Neural cell (in vitro differentiated cells): ENCODE results near the gene ELP4. TPM values are rescaled to one million over a fixed set of nuclear protein-coding genes. Genes with fewer than 3 reads are reported as not detected.

ENCODE experiments used
- H2AFZ ChIP-seq: fragments of 200-600, 300-800 bp; sonication (generic), shearing (Covaris generic); 2 replicates; pipeline ENCODE4 v1.6.0; 2014; ENCODE audit warnings: low read depth, mild to moderate bottlenecking, antibody characterized with exemption, low read length, moderate library complexity
- H3F3A ChIP-seq: fragments of 200-600 bp; shearing (Covaris generic); 2 replicates; pipeline ENCODE4 v1.6.1; 2016; ENCODE audit warnings: mild to moderate bottlenecking, moderate library complexity, mixed read lengths, antibody characterized with exemption, low read length; ENCODE audit not compliant: insufficient read depth, poor library complexity, severe bottlenecking
- H3K27ac ChIP-seq: fragments of 200-600, 300-800 bp; sonication (generic), shearing (Covaris generic); 2 replicates; pipeline ENCODE4 v1.5.1; 2014; ENCODE audit warnings: mild to moderate bottlenecking, low read length, moderate library complexity
- H3K27me3 ChIP-seq: fragments of 300-800, 200-600 bp; sonication (generic), shearing (Covaris generic); 2 replicates; pipeline ENCODE4 v1.6.0; 2014; ENCODE audit warnings: mild to moderate bottlenecking, low read depth, low read length, moderate library complexity; ENCODE audit not compliant: insufficient read depth
- H3K36me3 ChIP-seq: fragments of 300-800, 200-600 bp; sonication (generic), shearing (Covaris generic); 2 replicates; pipeline ENCODE4 v1.5.1; 2014; ENCODE audit warnings: mild to moderate bottlenecking, antibody characterized with exemption, low read length, moderate library complexity; ENCODE audit not compliant: insufficient read depth
- H3K4me2 ChIP-seq: fragments of 300-800, 200-600 bp; sonication (generic), shearing (Covaris generic); 2 replicates; pipeline ENCODE4 v1.6.0; 2014; ENCODE audit warnings: mild to moderate bottlenecking, low read length
- H3K4me3 ChIP-seq: fragments of 300-800, 200-600 bp; sonication (generic), shearing (Covaris generic); 2 replicates; pipeline ENCODE4 v1.5.1; 2014; ENCODE audit warnings: mild to moderate bottlenecking, low read length, moderate library complexity
- H3K79me2 ChIP-seq: fragments of 200-600 bp; shearing (Covaris generic); replicated peaks from 2 replicates; pipeline ENCODE4 v1.6.0; 2014; ENCODE audit warnings: mild to moderate bottlenecking, low read length, moderate library complexity; ENCODE audit not compliant: insufficient read depth
- H3K9ac ChIP-seq: fragments of 300-800, 200-600 bp; sonication (generic), shearing (Covaris generic); 2 replicates; pipeline ENCODE4 v1.6.1; 2016; ENCODE audit warnings: mild to moderate bottlenecking, low read length, mixed read lengths
- H3K9me2 ChIP-seq: fragments of 200-600 bp; shearing (Covaris generic); 2 replicates; pipeline ENCODE4 v1.6.1; 2016; ENCODE audit warnings: mild to moderate bottlenecking, low read length, mixed read lengths; ENCODE audit not compliant: insufficient read depth
- H3K9me3 ChIP-seq: fragments of 200-600, 300-800 bp; sonication (generic), shearing (Covaris generic); 2 replicates; pipeline ENCODE4 v1.6.1; 2016; ENCODE audit warnings: mild to moderate bottlenecking, mixed run types, low read length, moderate library complexity, mixed read lengths
- H4K20me1 ChIP-seq: fragments of 200-600 bp; shearing (Covaris generic); 2 replicates; pipeline ENCODE4 v1.6.1; 2016; ENCODE audit warnings: mild to moderate bottlenecking, mixed run types; ENCODE audit not compliant: insufficient read depth
- EP300 ChIP-seq: fragments of 450-650 bp; conservative IDR thresholded peaks from 2 replicates; pipeline ENCODE4 v1.6.1; 2014; ENCODE audit warnings: antibody characterized with exemption, mild to moderate bottlenecking, moderate library complexity; ENCODE audit not compliant: poor library complexity, severe bottlenecking
- EZH2 ChIP-seq: fragments of 200-600, 300-800 bp; shearing (Covaris generic), sonication (generic); IDR thresholded peaks from 2 replicates; pipeline ENCODE4 v1.6.1; 2014; ENCODE audit warnings: antibody characterized with exemption, low read length, borderline replicate concordance, mild to moderate bottlenecking; ENCODE audit not compliant: insufficient read depth, poor library complexity, severe bottlenecking
- MXI1 ChIP-seq: fragments of 450-650 bp; conservative IDR thresholded peaks from 2 replicates; pipeline ENCODE4 v1.6.1; 2014; ENCODE audit warnings: antibody characterized with exemption, mild to moderate bottlenecking; ENCODE audit not compliant: poor library complexity, severe bottlenecking
- POLR2AphosphoS5 ChIP-seq: IDR thresholded peaks from 2 replicates; pipeline ENCODE4 v1.6.1; 2012
- RAD21 ChIP-seq: fragments of 450-650 bp; conservative IDR thresholded peaks from 2 replicates; pipeline ENCODE4 v1.6.1; 2014; ENCODE audit warnings: antibody characterized with exemption, mild to moderate bottlenecking, moderate library complexity
- SMC3 ChIP-seq: fragments of 450-650 bp; conservative IDR thresholded peaks from 2 replicates; pipeline ENCODE4 v1.6.1; 2014; ENCODE audit warnings: antibody characterized with exemption, mild to moderate bottlenecking, moderate library complexity; ENCODE audit not compliant: poor library complexity
- TAF1 ChIP-seq: IDR thresholded peaks from 2 replicates; pipeline ENCODE4 v1.6.1; 2012; ENCODE audit warnings: low read depth
- polyA plus RNA-seq: library from polyadenylated mRNA; depleted of rRNA; stranded (reverse); fragments of >200 nt; gene quantifications from 2 replicates; pipeline ENCODE4 v1.2.3, GENCODE V29; 2014
- TF ChIP-seq, protein P1 (sequence below): fragments of 450-650 bp; IDR thresholded peaks from 2 replicates; pipeline ENCODE4 v1.5.1; 2014; ENCODE audit warnings: antibody characterized with exemption, mild to moderate bottlenecking, moderate library complexity; ENCODE audit not compliant: poor library complexity, severe bottlenecking
- TF ChIP-seq, protein P2 (sequence below): IDR thresholded peaks from 2 replicates; pipeline ENCODE4 v1.6.1; 2012; ENCODE audit warnings: borderline replicate concordance

ELP4 gene
- polyA plus RNA-seq, 1 donor from 2014 or later: 30.4 TPM

- Histone ChIP-seq H2AFZ (no peak overlapping the region), H3K36me3 (no peaks in the 10 kb centered on the region), H3K27ac (no peak overlapping the region), H3K9ac (no peak overlapping the region), H3K27me3 (no peaks in the 10 kb centered on the region), H3K79me2 (no peaks in the 10 kb centered on the region), H3F3A (peaks cover 3% of the 10 kb centered on the region), H3K4me3 (no peak overlapping the region), H4K20me1 (no peaks in the 10 kb centered on the region), H3K9me2 (no peaks in the 10 kb centered on the region), H3K4me2 (no peak overlapping the region), H3K9me3 (no peaks in the 10 kb centered on the region)
- TF ChIP-seq EP300: no peak
- TF ChIP-seq, protein P1, sequence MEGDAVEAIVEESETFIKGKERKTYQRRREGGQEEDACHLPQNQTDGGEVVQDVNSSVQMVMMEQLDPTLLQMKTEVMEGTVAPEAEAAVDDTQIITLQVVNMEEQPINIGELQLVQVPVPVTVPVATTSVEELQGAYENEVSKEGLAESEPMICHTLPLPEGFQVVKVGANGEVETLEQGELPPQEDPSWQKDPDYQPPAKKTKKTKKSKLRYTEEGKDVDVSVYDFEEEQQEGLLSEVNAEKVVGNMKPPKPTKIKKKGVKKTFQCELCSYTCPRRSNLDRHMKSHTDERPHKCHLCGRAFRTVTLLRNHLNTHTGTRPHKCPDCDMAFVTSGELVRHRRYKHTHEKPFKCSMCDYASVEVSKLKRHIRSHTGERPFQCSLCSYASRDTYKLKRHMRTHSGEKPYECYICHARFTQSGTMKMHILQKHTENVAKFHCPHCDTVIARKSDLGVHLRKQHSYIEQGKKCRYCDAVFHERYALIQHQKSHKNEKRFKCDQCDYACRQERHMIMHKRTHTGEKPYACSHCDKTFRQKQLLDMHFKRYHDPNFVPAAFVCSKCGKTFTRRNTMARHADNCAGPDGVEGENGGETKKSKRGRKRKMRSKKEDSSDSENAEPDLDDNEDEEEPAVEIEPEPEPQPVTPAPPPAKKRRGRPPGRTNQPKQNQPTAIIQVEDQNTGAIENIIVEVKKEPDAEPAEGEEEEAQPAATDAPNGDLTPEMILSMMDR: no peak
- TF ChIP-seq, protein P2, sequence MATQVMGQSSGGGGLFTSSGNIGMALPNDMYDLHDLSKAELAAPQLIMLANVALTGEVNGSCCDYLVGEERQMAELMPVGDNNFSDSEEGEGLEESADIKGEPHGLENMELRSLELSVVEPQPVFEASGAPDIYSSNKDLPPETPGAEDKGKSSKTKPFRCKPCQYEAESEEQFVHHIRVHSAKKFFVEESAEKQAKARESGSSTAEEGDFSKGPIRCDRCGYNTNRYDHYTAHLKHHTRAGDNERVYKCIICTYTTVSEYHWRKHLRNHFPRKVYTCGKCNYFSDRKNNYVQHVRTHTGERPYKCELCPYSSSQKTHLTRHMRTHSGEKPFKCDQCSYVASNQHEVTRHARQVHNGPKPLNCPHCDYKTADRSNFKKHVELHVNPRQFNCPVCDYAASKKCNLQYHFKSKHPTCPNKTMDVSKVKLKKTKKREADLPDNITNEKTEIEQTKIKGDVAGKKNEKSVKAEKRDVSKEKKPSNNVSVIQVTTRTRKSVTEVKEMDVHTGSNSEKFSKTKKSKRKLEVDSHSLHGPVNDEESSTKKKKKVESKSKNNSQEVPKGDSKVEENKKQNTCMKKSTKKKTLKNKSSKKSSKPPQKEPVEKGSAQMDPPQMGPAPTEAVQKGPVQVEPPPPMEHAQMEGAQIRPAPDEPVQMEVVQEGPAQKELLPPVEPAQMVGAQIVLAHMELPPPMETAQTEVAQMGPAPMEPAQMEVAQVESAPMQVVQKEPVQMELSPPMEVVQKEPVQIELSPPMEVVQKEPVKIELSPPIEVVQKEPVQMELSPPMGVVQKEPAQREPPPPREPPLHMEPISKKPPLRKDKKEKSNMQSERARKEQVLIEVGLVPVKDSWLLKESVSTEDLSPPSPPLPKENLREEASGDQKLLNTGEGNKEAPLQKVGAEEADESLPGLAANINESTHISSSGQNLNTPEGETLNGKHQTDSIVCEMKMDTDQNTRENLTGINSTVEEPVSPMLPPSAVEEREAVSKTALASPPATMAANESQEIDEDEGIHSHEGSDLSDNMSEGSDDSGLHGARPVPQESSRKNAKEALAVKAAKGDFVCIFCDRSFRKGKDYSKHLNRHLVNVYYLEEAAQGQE: no peak
- TF ChIP-seq SMC3: no peak
- TF ChIP-seq EZH2: no peak
- no peak for TF ChIP-seq POLR2AphosphoS5
- TF ChIP-seq TAF1: no peak
- no peak for TF ChIP-seq MXI1
- no peak for TF ChIP-seq RAD21
These were observed 143.0 kb downstream of the ELP4 start for GRCh38 chr11:31652528-31652927.

GRCh38 chr11:31655483-31655882, 145.9 kb downstream of the ELP4 start:
- Histone ChIP-seq H3K4me2 (no peak overlapping the region), H3F3A (peaks cover 3% of the 10 kb centered on the region), H3K36me3 (no peaks in the 10 kb centered on the region), H3K27ac (no peak overlapping the region), H3K79me2 (no peaks in the 10 kb centered on the region), H3K9me2 (no peaks in the 10 kb centered on the region), H3K4me3 (no peak overlapping the region), H3K9me3 (no peaks in the 10 kb centered on the region), H2AFZ (no peak overlapping the region), H3K27me3 (no peaks in the 10 kb centered on the region), H3K9ac (no peak overlapping the region), H4K20me1 (no peaks in the 10 kb centered on the region)
- TF ChIP-seq, protein P1: no peak
- TF ChIP-seq TAF1 (no peak), EZH2 (no peak), SMC3 (no peak), RAD21 (no peak)
- TF ChIP-seq, protein P2: no peak
